ENCODE measurements around the gene DRD1. TPM values are rescaled to one million over a fixed set of nuclear protein-coding genes. Genes with fewer than 3 reads are reported as not detected.

Gene DRD1
- total RNA-seq, 1 experiment from 2014 or later: 0.54 TPM

GRCh38 chr5:175394601-175395000 is 49.4 kb downstream of the DRD1 start:
- BruUV-seq (replicated peaks): no TSS peak
- TF ChIP-seq YY1 (IDR thresholded peaks at IDR 0.05; ENCODE audit: extremely low read depth, insufficient replicate concordance, low read depth, low read length) (no peak), EZH2phosphoT487 (IDR thresholded peaks at IDR 0.05; ENCODE audit: borderline replicate concordance) (no peak), ZNF274 (IDR thresholded peaks at IDR 0.05; ENCODE audit: low read depth, low read length) (no peak), SIN3A (IDR thresholded peaks at IDR 0.05; ENCODE audit: low read depth) (no peak), REST (IDR thresholded peaks at IDR 0.05; ENCODE audit: low read depth) (no peak), RAD21 (IDR thresholded peaks at IDR 0.05; ENCODE audit: low read depth) (no peak), MAX (IDR thresholded peaks at IDR 0.05) (no peak), CEBPB (IDR thresholded peaks at IDR 0.05; ENCODE audit: low read depth) (no peak), ELF1 (IDR thresholded peaks at IDR 0.05; ENCODE audit: borderline replicate concordance, low read depth) (no peak), ATF3 (IDR thresholded peaks at IDR 0.05) (no peak), FOSL1 (IDR thresholded peaks at IDR 0.05; ENCODE audit: low read depth) (no peak), ZFX (IDR thresholded peaks at IDR 0.05) (no peak)
- Histone ChIP-seq H3K4me1 (ENCODE audit: control insufficient read depth in 1 of 2, insufficient read depth in 2 of 2, low read length in 2 of 2) (no peaks in the 10 kb centered on the region), H4K20me1 (ENCODE audit: insufficient read depth) (no peaks in the 10 kb centered on the region), H3K9ac (ENCODE audit: low read length) (no peak overlapping the region), H3K9me3 (ENCODE audit: control insufficient read depth in 1 of 2, insufficient read depth in 1 of 2, low read depth in 1 of 2, low read length in 2 of 2) (no peaks in the 10 kb centered on the region), H3K9me2 (ENCODE audit: insufficient read depth) (no peaks in the 10 kb centered on the region), H2AFZ (ENCODE audit: low read depth, low read length, poor library complexity, severe bottlenecking) (no peak overlapping the region), H3K27me3 (ENCODE audit: insufficient read depth, low read length) (no peaks in the 10 kb centered on the region), H3K4me2 (ENCODE audit: low read length) (no peak overlapping the region), H3K36me3 (ENCODE audit: control insufficient read depth in 1 of 2, insufficient read depth in 2 of 2, low read length in 2 of 2) (no peaks in the 10 kb centered on the region), H3K79me2 (ENCODE audit: insufficient read depth, low read length) (no peaks in the 10 kb centered on the region), H3K27ac (ENCODE audit: low read depth, low read length) (no peak overlapping the region), H3K4me3 (replicated peaks in 1 of 2; ENCODE audit: low read depth in 1 of 2, low read length in 2 of 2) (no peak overlapping the region)
- no peak for DNase-seq (ENCODE audit: low read depth, low spot score)
- RAD21 ChIA-PET (ENCODE audit: low non-redundant PET in 1 of 2, low total read pairs in 2 of 2, uncharacterized antibody in 2 of 2, unreplicated experiment in 2 of 2): no interaction called here
- intact Hi-C loops (cut with micrococcal nuclease): no loop called here
- CTCF ChIA-PET: no interaction called here
- ATAC-seq: no peak
- POLR2A ChIA-PET: no interaction called here

Data from HCT116 (cell line).